Activated T-cell treated with anti-CD3 and anti-CD28 coated beads for 48 hours (primary cell): ENCODE data around the gene MMP21.
A peak's percentile ranks its signal among the peaks of the same experiment; 100 is the strongest.

Source experiments
- DNase-seq: peaks from one replicate; pipeline ENCODE4 v3.0.0-alpha.2; 2020; ENCODE audit warnings: low read depth

MMP21 gene

GRCh38 chr10:125775491-125776106 lies at the start of gene MMP21:
Gene MMP21, minus strand, starts transcription at chr10:125775821. Its CDS starts 0 bp downstream, at chr10:125775821.
- no peak for DNase-seq

- DNase-seq, result no peak
Observed at GRCh38 chr10:125824736-125825135, 49.1 kb upstream of the MMP21 start.

GRCh38 chr10:125823663-125824251 lies 48.1 kb upstream of the MMP21 start:
- DNase-seq, result no peak

- peak; percentile 83 for DNase-seq
Observed at GRCh38 chr10:125822878-125823662, 47.4 kb upstream of the MMP21 start, which contains the start of the genes BCCIP and UROS. Gene BCCIP, plus strand, starts transcription at chr10:125823546. Its CDS starts 12 bp downstream, at chr10:125823558. Gene UROS, minus strand, starts transcription at chr10:125823258. Its CDS starts 6,759 bp downstream, at chr10:125816499.

- no peak for DNase-seq
Observed at GRCh38 chr10:125820701-125821100, 45.1 kb upstream of the MMP21 start.

- DNase-seq, result no peak
Observed at GRCh38 chr10:125817337-125817946, 41.8 kb upstream of the MMP21 start.

GRCh38 chr10:125816548-125816947 lies 40.9 kb upstream of the MMP21 start:
- no peak for DNase-seq

- DNase-seq, result no peak
Observed at GRCh38 chr10:125815764-125816163, 40.1 kb upstream of the MMP21 start.

GRCh38 chr10:125812128-125812750 lies 36.6 kb upstream of the MMP21 start:
- no peak for DNase-seq

GRCh38 chr10:125811251-125811650 lies 35.6 kb upstream of the MMP21 start:
- no peak for DNase-seq

- no peak for DNase-seq
Observed at GRCh38 chr10:125808047-125808446, 32.4 kb upstream of the MMP21 start.

GRCh38 chr10:125802739-125803138 lies 27.1 kb upstream of the MMP21 start:
- no peak for DNase-seq

- DNase-seq, result no peak
Observed at GRCh38 chr10:125802131-125802530, 26.5 kb upstream of the MMP21 start.

- no peak for DNase-seq
Observed at GRCh38 chr10:125801574-125801973, 26.0 kb upstream of the MMP21 start.

GRCh38 chr10:125799451-125800182 lies 24.0 kb upstream of the MMP21 start:
- DNase-seq, result no peak

- DNase-seq, result no peak
Observed at GRCh38 chr10:125797994-125798662, 22.5 kb upstream of the MMP21 start.

GRCh38 chr10:125797424-125797823 lies 21.8 kb upstream of the MMP21 start:
- DNase-seq, result no peak

GRCh38 chr10:125795637-125796190 lies 20.1 kb upstream of the MMP21 start:
- no peak for DNase-seq

- no peak for DNase-seq
Observed at GRCh38 chr10:125795128-125795527, 19.5 kb upstream of the MMP21 start.
